Activated CD4-positive, alpha-beta T cell treated with anti-CD3 and anti-CD28 coated beads for 4 hours (primary cell): ENCODE measurements around the gene GBGT1.
"Not testable (repeated sequence)": the region's sequence is repeated elsewhere in the genome, so short reads cannot be mapped to it uniquely, and the experiment has no call there.

Experiments
- DNase-seq, 2 donors: peaks; one replicate each; pipeline ENCODE4 v3.0.0-alpha.2; 2020

The GBGT1 gene

DNA sequence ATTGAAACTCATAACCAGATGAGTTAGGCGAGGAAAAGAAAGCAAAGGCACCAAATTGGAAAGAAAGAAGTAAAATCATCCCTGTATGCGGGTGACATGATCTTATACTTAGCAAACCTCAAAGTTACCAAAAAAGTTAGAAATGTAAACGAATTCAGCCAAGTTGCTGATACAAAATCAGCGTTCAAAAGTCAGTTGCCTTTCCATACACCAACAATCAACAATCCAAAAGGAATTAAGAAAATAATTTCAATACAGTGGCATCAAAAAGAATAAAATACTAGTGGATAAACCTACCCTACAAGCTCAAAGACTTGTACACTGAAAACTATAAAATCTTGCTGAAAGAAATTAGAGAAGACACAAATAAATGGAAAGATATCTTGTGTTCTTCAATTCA, 30.9 kb upstream of the GBGT1 start:
- DNase-seq, result no peak

DNA sequence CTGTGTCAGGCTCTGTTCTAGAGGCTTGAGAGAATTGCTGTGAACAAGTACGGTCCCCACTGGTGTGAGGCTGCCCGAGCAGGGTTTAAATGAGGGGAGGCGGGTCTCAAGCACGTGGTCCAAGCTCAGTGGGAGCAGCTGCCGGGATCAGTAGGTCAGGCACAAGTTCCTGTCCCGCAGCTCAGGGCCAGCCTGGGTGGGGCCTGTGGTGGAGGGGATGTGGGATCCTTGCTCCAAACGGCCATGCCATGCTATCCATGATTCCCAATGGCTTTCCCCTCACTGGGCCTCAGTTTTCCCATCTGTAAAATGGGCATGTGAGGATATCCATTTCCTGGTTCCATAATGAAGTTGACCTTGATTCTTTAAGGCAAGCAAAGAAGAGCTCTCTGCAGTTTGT, 28.3 kb upstream of the GBGT1 start:
- no peak for DNase-seq

- no peak for DNase-seq
Measured at GRCh38 chr9:133189826-133190225, 26.1 kb upstream of the GBGT1 start.

DNA sequence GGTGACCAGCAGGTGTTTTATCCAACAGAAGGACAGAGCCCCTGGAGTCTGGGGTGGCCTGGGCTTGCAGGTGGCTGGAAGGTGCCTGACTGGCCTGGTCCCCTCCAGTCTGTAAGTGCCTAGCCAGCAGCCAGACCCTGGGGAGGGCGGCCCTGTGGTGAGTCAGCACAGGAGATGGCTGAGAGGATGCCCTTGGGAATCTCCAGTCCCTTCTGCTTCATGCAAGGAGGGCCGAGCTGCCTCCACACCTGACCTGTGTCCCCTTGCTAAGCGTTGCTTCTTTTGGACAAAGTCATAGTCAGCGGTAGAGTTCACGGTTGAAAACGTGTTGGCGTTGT, 25.1 kb upstream of the GBGT1 start:
- no peak for DNase-seq

- DNase-seq, result no peak
Measured at GRCh38 chr9:133188006-133188842, 24.5 kb upstream of the GBGT1 start.

- DNase-seq, result no peak
Measured at GRCh38 chr9:133187561-133188005, 23.9 kb upstream of the GBGT1 start.

- DNase-seq, result no peak
Measured at GRCh38 chr9:133186736-133187135, 23.0 kb upstream of the GBGT1 start.

GRCh38 chr9:133184971-133185370, 21.3 kb upstream of the GBGT1 start:
- peak in 1 of 2 donors; percentile 23 for DNase-seq

DNA sequence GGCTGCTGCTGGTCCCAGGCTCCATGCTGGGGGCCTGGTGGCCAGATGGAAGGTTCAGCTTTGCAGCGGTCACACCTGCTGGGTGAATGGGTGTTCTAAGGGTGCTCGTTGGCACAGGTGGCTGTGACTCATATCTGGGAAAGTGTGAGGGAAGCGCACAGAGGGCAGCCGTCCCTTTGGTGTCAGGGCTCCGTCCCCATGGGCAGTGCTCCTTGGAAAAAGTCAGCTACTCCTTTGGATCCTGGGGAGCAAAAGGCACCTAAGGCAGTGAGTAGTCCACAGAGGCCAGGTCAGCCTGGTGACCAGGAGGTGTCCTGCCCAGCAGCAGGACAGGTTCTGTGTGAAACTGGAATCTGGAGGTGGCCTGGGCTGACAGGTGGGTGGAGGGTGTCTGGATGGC, 18.4 kb upstream of the GBGT1 start:
- no peak for DNase-seq

GRCh38 chr9:133181561-133181960, 17.8 kb upstream of the GBGT1 start:
- no peak for DNase-seq

- DNase-seq, result no peak
Measured at GRCh38 chr9:133180953-133181352, 17.2 kb upstream of the GBGT1 start.

- no peak for DNase-seq
Measured at GRCh38 chr9:133173056-133173455, 9.3 kb upstream of the GBGT1 start.

DNA sequence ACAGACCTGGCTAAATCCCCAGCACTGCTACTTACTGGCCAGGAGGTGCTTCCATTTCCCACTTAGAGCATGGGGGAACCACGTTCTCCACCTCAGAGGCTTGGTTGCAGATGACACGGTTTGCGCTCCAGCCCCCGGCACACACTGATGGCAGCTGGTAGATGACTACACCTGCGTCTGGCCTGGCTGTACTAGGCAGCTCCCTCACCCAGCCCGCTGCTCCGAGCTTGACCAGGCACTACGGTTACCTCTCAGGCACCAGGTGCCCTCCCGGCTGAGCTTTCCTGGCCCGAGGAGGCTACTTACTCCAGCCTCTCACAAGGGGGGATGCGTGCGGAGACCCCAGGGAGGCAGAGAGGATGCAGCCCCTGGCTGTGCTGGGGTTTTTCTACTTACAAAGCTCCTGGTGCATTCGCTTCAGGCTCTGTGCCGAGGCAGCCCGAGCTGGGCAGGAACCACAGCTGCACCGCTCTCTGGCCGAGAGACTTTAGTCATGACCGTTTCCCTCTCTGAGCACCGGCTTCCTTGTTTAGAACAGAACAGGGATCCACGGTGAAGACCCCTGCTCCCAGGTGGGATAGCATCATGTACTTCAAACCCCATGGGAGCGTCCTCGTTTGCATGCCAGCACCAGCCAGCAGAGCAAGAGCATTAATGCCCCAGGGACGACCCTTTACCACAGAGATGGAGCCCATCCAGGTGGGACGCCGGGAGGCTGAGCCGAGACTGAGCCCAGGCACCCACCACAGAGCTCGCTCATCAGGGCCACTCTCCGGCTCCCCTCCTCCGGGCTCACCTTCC, 7.6 kb upstream of the GBGT1 start:
- DNase-seq, result no peak

GRCh38 chr9:133170716-133171115, 7.0 kb upstream of the GBGT1 start:
- DNase-seq, result no peak

DNA sequence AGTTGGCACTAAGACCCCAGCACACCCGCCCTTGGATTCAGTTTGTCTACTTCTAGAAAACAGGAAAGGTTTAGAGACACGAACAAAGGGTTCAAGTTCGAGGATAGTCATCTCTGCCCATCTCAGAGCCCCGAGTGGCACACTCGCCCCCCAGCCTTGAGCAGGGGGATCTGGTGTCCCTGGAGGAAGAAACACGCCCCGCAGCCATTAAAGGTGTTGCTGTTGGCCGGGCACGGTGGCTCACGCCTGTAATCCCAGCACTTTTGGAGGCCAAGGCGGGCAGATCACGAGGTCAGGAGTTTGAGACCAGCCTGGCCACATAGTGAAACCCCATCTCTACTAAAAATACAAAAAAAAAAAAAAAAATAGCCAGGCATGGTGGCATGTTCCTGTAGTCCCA, 6.0 kb upstream of the GBGT1 start:
- not testable (repeated sequence) for DNase-seq

- no peak for DNase-seq
Measured at GRCh38 chr9:133169102-133169501, 5.4 kb upstream of the GBGT1 start.

DNA sequence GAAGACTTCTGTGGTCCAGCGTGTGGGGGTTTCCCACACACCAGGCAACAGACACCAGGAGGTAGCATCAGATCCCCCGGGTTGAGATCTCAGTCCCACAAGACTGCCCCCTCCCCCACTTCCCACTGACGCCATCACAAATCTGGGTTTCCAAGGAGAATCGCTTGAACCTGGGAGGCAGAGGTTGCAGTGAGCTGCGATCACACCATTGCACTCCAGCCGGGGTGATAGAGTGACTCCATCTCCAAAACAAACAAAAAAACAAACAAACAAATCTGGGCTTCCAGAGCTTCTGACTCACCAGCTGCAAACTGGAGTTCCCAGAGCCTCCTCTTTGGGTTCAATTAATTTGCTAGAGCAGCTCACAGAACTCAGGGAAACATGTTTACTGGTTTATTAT, 4.7 kb upstream of the GBGT1 start:
- DNase-seq, result no peak

DNA sequence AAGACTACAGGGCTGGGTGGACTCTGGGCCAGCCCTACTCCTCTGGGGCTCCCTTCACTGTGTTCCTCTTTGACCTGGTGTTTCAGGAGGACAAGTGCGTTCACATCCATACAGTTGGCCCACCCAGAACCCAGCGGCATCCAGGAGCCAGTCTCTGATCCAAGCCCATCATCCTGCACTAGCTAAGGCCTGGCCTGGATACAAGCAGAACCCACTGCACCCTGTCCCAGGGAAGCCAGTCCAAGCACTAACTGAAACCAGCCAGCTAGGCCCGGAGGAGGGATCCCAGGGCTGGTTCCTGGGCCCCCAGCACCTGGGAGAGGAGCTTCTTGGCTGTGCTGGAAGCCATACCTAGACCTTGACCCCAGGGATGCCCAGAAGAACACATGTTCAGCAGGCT, 4.1 kb upstream of the GBGT1 start:
- no peak for DNase-seq

DNA sequence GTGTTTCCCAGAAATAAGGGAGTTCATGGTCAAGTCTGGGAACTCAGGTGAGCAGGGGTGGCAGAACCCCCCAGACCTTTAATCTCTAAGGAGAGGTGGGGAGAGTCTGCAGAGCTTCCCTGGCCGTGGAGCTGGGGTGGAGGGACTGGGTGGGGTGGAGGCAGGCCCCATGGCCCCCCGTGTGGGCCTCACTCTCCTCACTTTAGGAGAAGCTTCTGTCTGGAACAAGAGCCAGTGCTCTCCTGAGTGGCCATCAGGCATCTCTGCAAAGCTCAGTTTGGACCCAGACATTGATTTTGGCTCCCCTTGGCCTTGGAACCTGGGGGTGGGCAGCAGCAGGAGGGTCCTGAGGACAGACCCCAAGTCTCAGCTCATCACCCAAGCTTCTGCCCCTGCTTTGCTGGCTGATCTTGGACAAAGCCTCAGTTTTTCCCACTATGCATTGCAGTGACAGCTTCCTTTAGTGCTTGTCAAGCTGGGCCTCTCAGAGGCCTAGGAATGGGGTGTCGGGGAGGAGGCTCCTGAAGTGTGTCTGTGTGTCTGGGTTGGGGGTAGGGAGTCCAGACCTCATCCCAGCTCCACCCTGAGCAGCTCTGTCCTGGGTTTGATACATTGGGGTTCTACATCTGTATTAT, 3.5 kb upstream of the GBGT1 start:
- DNase-seq, result no peak

GRCh38 chr9:133166392-133166791, 2.7 kb upstream of the GBGT1 start:
- DNase-seq, result no peak

DNA sequence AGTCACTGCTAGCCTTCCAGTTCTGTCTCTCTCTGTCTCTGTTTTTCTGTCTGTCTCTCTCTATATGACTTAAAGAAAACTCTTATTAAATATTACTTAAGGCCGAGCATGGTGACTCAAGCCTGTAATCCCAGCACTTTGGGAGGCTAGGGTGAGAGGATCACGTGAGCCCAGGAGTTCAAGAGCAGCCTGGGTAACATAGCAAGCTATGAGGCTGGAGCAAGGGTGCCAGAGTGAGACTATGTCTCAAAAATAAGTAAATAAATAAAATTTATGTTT, 1.7 kb upstream of the GBGT1 start:
- DNase-seq, result no peak

DNA sequence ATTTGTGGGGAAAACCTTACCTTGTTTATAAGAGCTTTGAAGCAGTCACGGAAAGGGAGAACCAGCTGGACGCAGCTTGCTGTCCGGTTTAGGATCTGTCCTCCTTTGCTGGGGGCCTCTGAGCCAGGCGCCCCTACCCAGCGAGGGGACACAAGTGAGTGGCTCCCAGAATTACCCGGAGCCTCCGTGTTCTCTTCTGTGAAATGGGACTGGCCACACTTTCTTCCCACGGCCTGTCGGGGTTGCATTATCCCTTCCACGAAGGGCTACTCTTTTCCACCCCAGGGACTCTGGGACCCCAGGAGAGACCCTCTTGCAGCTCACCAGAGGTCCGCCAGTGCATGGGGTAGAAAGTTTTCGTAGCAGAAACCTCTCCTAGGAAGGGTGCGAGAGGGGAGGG, 477 bp upstream of the GBGT1 start:
- no peak for DNase-seq

DNA sequence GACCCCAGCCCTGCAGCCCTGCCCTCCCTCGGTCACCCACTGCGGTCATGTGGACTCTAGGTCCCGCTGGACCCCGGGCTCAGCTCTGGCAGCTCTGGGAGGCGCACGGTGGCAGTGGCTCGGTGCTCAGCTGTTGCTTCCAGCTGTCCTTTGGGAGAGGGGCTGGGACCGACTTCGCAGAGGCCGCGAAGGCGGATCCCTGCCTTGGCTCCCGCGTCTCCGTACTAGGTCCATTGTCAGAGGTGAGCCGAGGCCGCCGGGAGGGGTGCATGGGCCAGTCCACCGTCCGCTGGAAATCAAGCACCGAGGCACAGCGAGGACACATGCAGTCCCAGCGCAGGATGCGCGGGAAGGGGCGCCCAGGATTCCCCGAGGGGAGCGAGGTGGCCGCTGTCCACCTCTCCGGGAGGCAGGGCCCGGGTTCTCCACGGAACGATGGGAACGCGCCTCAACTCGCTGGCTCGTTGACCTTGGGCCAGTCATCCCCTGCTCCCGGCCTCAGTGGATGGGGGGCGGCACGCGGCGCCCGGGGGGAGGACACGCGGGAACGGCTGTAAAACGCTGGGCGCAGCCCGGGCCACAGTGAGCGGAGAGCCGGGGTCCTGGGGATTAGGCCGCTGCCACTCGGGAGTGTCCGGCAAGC, 732 bp downstream of the GBGT1 start:
- DNase-seq, result no peak

DNA sequence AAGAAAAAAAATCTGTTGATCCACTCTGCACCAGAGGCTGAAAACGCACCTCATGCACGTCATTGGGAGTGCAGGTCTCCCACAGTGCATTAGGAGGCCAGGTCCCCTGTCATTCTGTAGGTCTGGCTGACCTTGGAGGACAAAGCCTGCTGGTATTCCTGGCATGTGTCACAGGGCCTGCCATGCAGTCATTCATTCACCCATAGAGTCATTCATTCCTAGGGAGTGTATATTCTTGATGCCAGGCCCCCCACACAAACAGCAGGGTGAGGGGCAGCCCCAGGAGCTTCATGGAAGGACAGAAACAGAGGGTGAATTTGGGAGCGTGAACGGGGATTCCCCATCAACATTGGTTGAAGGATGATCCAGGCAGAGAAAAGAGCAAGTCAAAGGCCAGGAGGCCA, 2.2 kb downstream of the GBGT1 start:
- no peak for DNase-seq
